NB4 (cell line): ENCODE measurements around the gene MYO10.

Source experiments
- MYC ChIP-seq: IDR thresholded peaks from 2 replicates; pipeline ENCODE4 v1.6.1; 2011; ENCODE audit warnings: low read depth, low read length
- POLR2A ChIP-seq: IDR thresholded peaks from 2 replicates; pipeline ENCODE4 v1.6.1; 2011; ENCODE audit warnings: mild to moderate bottlenecking; ENCODE audit not compliant: insufficient read length; ENCODE audit errors: extremely low read depth
- TF ChIP-seq, protein P1 (sequence below): IDR thresholded peaks from one replicate; pipeline ENCODE4 v1.5.1; 2012; ENCODE audit warnings: low read depth, low read length

DNA sequence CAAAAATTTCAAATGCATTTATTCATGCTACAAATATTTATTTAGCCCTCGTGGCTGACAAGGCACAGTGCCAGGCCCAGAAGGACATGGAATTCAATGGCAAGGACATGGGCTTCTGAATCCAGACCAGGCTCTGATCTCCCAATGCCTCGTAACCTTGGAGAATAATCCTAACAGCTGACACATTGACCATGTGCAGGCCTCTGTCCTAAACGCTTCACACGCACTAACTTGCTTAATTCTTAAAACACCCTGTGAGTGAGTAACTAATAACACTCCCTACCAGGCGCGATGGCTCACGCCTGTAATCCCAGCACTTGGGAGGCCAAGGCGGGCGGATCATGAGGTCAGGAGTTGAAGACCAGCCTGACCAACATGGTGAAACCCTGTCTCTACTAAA, 33.2 kb downstream of the MYO10 start:
- TF ChIP-seq POLR2A: no peak
- TF ChIP-seq, protein P1, sequence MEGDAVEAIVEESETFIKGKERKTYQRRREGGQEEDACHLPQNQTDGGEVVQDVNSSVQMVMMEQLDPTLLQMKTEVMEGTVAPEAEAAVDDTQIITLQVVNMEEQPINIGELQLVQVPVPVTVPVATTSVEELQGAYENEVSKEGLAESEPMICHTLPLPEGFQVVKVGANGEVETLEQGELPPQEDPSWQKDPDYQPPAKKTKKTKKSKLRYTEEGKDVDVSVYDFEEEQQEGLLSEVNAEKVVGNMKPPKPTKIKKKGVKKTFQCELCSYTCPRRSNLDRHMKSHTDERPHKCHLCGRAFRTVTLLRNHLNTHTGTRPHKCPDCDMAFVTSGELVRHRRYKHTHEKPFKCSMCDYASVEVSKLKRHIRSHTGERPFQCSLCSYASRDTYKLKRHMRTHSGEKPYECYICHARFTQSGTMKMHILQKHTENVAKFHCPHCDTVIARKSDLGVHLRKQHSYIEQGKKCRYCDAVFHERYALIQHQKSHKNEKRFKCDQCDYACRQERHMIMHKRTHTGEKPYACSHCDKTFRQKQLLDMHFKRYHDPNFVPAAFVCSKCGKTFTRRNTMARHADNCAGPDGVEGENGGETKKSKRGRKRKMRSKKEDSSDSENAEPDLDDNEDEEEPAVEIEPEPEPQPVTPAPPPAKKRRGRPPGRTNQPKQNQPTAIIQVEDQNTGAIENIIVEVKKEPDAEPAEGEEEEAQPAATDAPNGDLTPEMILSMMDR: no peak
- TF ChIP-seq MYC: no peak
